ENCODE measurements around the gene RANBP1. TPM values are rescaled to one million over a fixed set of nuclear protein-coding genes. Genes with fewer than 3 reads are reported as not detected.

RANBP1 gene
- total and polyA plus RNA-seq, 12 donors, result 31.8 to 71.7 (median 39.0) TPM

GRCh38 chr22:20174785-20175596 lies 59.1 kb downstream of the RANBP1 start:
- Histone ChIP-seq H3K27me3 (no peaks in the 10 kb centered on the region), H3K4me3 (no peak overlapping the region), H3K27ac (no peak overlapping the region), H3K36me3 (no peaks in the 10 kb centered on the region), H3K4me1 (no peaks in the 10 kb centered on the region), H3K9me3 (no peaks in the 10 kb centered on the region)
- 70 to 78% methylated on average over 19 of the region's 19 CpGs for WGBS, 2 donors
- peak in 6 of 9 donors; percentile 23 to 43 (median 31) for TF ChIP-seq CTCF (IDR thresholded peaks at IDR 0.05)
- ATAC-seq, result peak in 5 of 8 donors; percentile 24 to 60 (median 58)
- intact Hi-C loops (cut with DNase I), result loop anchor here in 1 of 10 donors (5.0 kb wide), 2 partner anchors 62 to 97 kb away; no protein-coding TSS in a partner anchor
- DNase-seq, result no peak

- intact Hi-C loops (cut with DNase I), result loop anchor here in 1 of 10 donors (5.0 kb wide), 1 partner anchor 62 kb away; no protein-coding TSS in a partner anchor
- no peak for TF ChIP-seq CTCF (IDR thresholded peaks at IDR 0.05)
- Histone ChIP-seq H3K4me3 (no peak overlapping the region), H3K27ac (no peak overlapping the region), H3K36me3 (no peaks in the 10 kb centered on the region), H3K9me3 (no peaks in the 10 kb centered on the region), H3K4me1 (no peaks in the 10 kb centered on the region), H3K27me3 (no peaks in the 10 kb centered on the region)
- ATAC-seq (no peak), DNase-seq (no peak)
- 67 to 73% methylated on average over 12 of the region's 12 CpGs for WGBS, 2 donors
These were observed 59.6 kb downstream of the RANBP1 start for GRCh38 chr22:20175597-20175900.

- ATAC-seq, result no peak
- Histone ChIP-seq H3K4me3 (no peak overlapping the region), H3K36me3 (no peaks in the 10 kb centered on the region), H3K4me1 (no peaks in the 10 kb centered on the region), H3K27ac (no peak overlapping the region), H3K9me3 (no peaks in the 10 kb centered on the region), H3K27me3 (no peaks in the 10 kb centered on the region)
- TF ChIP-seq CTCF (IDR thresholded peaks at IDR 0.05), result no peak
- intact Hi-C loops (cut with DNase I), result loop anchor here in 1 of 10 donors (5.0 kb wide), 1 partner anchor 61 kb away; no protein-coding TSS in a partner anchor
- WGBS, 2 donors, result 83 to 86% methylated on average over 17 of the region's 17 CpGs
- DNase-seq, result no peak
These were observed 60.6 kb downstream of the RANBP1 start for GRCh38 chr22:20176421-20177085.

Small RNAs within 50 kb of the gene (microRNA-seq; reads per million reads assigned to microRNA genes)
- gene MIR6816, result 0 reads per million in 2 donors

Other genes starting within 250 kb of the RANBP1 start
- gene COMT, start 174.3 kb upstream of the RANBP1 start, total RNA-seq, result 100 to 1,000 TPM in 5 of 10 donors, 10 to 100 TPM in 5; 72.5 to 128 (median 101) TPM
- 100 to 1,000 TPM in 1 of 2 donors, 10 to 100 TPM in 1; 42.9 to 273 TPM for gene COMT, start 174.3 kb upstream of the RANBP1 start, polyA plus RNA-seq
- 10 to 100 TPM; 28.5 to 59.9 (median 35.0) TPM for gene TXNRD2, start 174.3 kb upstream of the RANBP1 start, total RNA-seq
- gene TXNRD2, start 174.3 kb upstream of the RANBP1 start, polyA plus RNA-seq, result 100 to 1,000 TPM in 1 of 2 donors, 10 to 100 TPM in 1; 25.8 to 103 TPM
- 10 to 100 TPM; 22.2 to 53.5 (median 32.1) TPM for gene ARVCF, start 99.3 kb upstream of the RANBP1 start, total RNA-seq
- 10 to 100 TPM; 26.8 to 58.9 TPM for gene ARVCF, start 99.3 kb upstream of the RANBP1 start, polyA plus RNA-seq
- 100 to 1,000 TPM in 3 of 10 donors, 10 to 100 TPM in 7; 51.6 to 139 (median 94.2) TPM for gene TANGO2, start 95.0 kb upstream of the RANBP1 start, total RNA-seq
- gene TANGO2, start 95.0 kb upstream of the RANBP1 start, polyA plus RNA-seq, result 10 to 100 TPM; 34.1 to 65.8 TPM
- gene DGCR8, start 35.9 kb upstream of the RANBP1 start, total RNA-seq, result 10 to 100 TPM; 11.4 to 20.0 (median 14.0) TPM
- gene DGCR8, start 35.9 kb upstream of the RANBP1 start, polyA plus RNA-seq, result 10 to 100 TPM in 1 of 2 donors, 1 to 10 TPM in 1; 8.3 to 26.3 TPM
- 10 to 100 TPM; 18.4 to 29.6 (median 25.8) TPM for gene TRMT2A, start 1.1 kb downstream of the RANBP1 start, total RNA-seq
- 10 to 100 TPM; 24.6 to 58.2 TPM for gene TRMT2A, start 1.1 kb downstream of the RANBP1 start, polyA plus RNA-seq
- gene ZDHHC8, start 15.7 kb downstream of the RANBP1 start, total RNA-seq, result 10 to 100 TPM; 32.5 to 51.7 (median 37.5) TPM
- 10 to 100 TPM; 23.2 to 39.4 TPM for gene ZDHHC8, start 15.7 kb downstream of the RANBP1 start, polyA plus RNA-seq
- gene CCDC188, start 35.0 kb downstream of the RANBP1 start, total RNA-seq, result 1 to 10 TPM in 1 of 10 donors, under 1 TPM in 6, not detected in 3; 0.15 to 1.1 (median 0.50) TPM
- gene CCDC188, start 35.0 kb downstream of the RANBP1 start, polyA plus RNA-seq, result 1 to 10 TPM in 1 of 2 donors, under 1 TPM in 1; 0.51 to 2.3 TPM
- 1 to 10 TPM in 5 of 10 donors, under 1 TPM in 5; 0.56 to 2.5 (median 0.93) TPM for gene RTN4R, start 152.2 kb downstream of the RANBP1 start, total RNA-seq
- 1 to 10 TPM in 1 of 2 donors, under 1 TPM in 1; 0.59 to 1.5 TPM for gene RTN4R, start 152.2 kb downstream of the RANBP1 start, polyA plus RNA-seq
- gene DGCR6L, start 204.0 kb downstream of the RANBP1 start, total RNA-seq, result 10 to 100 TPM; 37.9 to 65.9 (median 40.5) TPM
- 10 to 100 TPM; 57.3 to 90.3 TPM for gene DGCR6L, start 204.0 kb downstream of the RANBP1 start, polyA plus RNA-seq

Data from heart right ventricle (tissue), 16 donors.